DMS53 (cell line): Measurements from ENCODE around the gene CIAO2A.
"Not testable (repeated sequence)": the region's sequence is repeated elsewhere in the genome, so short reads cannot be mapped to it uniquely, and the experiment has no call there.

Source experiments
- DNase-seq: peaks from one replicate; lab custom pipeline; 2025; lab: John Stamatoyannopoulos, UW

CIAO2A gene

GRCh38 chr15:64071931-64072765 is 21.5 kb downstream of the CIAO2A start:
- DNase-seq, result peak; percentile 7

DNA sequence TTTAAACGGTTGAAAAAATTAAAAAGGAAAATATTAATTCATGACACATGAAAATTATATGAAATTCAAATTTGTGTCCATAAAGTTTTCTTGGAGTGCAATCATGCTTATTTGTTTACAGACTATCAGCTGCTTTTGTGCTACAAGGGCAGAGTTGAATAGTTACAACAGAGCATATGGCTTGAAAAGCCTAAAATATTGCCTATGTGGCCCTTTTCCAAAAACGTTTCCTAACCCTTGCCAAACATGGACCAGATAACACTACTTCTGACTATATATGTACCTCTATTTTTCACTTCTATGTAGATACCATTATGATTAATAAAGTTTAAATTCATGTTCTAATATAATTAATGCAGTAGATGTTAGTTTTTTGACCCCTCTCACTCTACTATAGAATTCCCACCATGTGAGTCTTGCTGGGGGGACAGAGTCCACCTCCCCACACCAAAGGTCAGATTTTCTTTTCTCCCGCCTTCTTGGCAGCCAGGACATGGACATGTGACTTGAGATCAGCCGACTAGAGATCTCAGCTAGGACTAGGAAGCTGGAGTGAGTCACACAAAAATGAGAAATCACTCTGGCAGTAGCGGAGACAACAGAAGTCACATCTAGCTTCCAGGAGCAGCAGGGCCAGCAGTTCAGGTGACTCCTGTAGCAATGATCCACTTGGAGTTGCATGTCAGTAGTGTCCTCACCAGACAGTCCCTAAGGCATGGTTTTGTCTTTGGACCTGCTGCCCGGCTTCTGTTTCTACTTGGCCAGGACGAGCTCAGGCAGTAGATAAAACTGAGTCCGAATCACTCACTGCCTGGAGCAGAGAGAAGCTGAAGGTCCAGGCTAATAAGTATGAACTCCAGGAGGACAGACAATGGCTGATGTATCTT is 22.4 kb downstream of the CIAO2A start:
- DNase-seq, result peak; percentile 4

DNA sequence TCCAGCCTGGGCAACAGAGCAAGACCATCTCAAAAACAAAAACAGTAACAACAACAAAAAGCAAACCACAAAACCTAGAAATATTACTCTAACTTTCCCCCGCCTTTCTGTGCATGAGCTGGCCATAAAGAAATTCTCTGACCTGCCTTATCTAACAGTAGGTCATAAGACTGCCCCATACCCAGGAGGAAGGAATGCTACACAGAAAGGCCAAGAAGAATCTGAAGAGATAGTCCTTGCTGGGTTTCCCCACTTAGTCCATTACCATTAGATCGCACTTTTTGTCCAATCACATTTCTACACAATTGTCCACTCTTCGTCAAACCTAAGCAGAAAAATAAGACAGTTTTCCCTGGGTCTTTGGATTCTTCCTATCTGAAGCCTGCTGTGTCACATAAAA is 23.5 kb downstream of the CIAO2A start:
- DNase-seq, result no peak

GRCh38 chr15:64068133-64068532 is 25.5 kb downstream of the CIAO2A start:
- DNase-seq, result no peak

GRCh38 chr15:64067564-64068030 is 26.0 kb downstream of the CIAO2A start:
- peak; percentile 70 for DNase-seq

GRCh38 chr15:64066451-64066850 is 27.2 kb downstream of the CIAO2A start:
- peak; percentile 3 for DNase-seq

GRCh38 chr15:64060716-64061115 is 32.9 kb downstream of the CIAO2A start:
- no peak for DNase-seq

- not testable (repeated sequence) for DNase-seq
Observed at GRCh38 chr15:64059104-64059503, 34.5 kb downstream of the CIAO2A start.

DNA sequence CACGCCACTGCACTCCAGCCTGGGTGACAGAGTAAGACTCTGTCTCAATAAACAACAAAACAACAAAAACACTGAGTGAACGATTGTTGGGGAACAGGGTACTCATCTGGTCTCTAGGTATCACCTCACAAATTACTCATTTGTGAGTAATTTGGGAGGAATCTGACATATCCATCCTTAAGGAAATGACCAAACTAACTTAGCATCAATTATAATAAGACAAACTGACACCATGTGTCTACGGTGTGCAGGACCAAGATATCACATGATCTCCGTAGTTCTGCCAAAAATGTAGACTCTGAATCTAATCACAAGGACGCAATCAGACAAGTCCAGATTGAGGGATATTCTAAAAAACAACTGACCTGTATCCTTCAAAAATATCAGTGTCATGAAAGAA is 35.4 kb downstream of the CIAO2A start:
- DNase-seq, result no peak

DNA sequence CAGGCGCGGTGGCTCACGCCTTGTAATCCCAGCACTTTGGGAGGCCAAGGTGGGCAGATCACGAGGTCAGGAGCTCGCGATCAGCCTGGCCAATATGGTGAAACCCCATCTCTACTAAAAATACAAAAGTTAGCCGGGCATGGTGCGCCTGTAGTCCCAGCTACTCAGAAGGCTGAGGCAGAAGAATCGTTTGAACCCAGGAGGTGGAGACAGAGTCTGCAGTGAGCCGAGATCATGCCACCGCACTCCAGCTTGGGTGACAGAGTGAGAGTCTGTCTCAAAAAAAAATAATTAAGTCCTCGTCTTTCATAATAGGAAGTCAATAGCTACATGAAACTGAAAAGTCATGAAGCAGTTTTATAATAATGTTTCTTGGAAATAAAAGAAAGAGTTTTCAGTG is 40.0 kb downstream of the CIAO2A start:
- DNase-seq, result not testable (repeated sequence)

DNA sequence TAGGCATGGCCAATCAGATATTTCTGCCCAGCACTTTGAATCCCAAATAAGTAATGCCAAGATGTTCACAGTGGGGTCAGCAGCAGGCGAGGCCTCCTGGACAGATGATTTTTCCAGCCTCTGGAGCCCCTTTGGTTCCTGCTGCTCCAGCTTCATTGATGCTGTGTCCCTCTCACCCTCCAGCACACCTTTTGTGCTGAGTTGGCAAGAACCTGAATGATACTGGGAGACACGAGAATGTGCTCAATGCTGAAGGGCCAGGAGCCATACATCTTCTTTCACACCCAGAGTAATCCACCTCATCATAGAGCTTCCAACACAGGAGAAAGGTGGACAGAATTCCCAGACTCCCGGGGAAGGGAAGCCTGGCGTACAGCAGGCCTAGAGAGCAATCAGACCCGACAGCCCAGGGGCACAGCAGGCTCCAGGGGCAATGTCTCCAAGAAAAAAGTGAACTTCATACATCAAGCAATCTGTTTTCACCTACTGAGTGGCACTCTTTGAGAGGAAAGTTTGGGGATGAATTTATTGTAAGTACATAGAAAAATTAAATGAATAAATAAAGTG is 40.6 kb downstream of the CIAO2A start:
- no peak for DNase-seq

DNA sequence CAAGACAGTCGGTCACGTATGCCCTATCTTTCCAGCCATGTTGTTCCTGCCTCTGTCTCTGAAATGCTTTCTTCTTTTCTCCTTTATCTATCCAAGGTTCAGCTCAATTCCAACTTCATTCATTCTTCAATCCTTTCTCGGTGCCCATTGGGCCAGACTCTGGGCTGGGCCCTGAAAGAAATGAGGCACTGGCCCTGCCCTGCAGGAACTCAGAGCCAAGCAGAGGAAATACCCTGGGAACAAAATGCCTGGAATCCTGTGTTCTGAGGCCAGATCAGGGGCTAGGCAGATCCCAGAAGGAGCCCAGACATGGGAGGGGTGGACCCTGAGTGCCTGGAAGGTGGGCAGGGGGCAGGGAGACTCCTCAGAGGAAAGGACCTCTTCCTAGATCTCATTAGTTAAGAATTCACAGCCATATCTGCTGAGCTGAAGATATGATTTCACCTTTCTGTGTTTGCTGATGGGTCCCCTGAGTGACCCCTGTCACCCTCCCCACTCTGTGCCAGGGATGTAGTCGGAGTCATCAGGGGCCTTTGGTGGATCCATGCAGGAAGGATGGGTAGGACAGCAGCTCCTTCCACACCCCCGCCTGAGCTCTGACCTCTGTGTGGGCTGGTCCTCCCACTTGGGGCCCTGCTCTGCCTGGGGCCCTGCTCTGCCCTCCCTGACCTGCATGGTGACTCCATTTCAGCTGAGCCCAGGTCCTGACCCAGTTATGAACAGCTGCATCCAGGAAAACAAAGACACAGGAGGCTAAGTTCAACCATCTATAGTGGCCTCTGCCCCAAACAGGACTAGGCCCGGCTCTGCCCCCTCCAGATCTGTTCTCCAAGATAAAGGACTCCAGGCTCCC is 42.0 kb downstream of the CIAO2A start:
- no peak for DNase-seq

- DNase-seq, result no peak
Observed at GRCh38 chr15:64051093-64051402, 42.6 kb downstream of the CIAO2A start.

- peak; percentile 91 for DNase-seq
Observed at GRCh38 chr15:64050281-64051092, 43.2 kb downstream of the CIAO2A start.

DNA sequence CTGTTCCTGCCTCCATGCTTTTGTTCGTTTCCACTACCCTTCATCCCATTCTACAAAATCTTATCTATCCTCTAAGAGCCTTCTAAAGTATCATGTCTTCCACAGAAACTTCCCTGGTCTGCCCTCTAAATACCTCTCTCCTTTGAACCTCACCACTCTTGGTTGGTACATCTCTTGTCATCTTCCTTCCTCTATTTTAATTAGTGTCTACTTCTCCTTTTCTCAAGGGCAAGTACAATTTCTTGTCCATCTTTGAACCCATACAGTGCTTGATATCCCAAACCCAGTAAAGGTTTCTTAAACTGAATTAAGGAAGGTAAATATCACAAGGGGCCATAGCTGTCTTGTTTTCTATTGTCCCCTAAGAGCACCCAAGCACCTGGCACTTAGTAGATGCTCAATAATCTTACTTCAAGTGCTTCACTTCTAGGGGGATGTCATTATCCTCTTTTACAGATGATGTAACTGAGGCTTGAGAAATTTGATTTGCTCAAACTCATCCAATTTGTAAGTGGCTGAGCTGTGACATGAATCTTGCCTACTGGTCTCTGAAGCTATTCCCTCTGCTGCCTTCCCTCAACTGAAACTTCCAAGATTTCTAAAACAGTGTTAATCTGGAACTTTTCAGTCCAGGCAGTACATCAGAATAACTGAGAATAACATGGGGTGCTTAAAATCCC is 44.7 kb downstream of the CIAO2A start:
- no peak for DNase-seq

GRCh38 chr15:64046421-64047153 is 47.1 kb downstream of the CIAO2A start, which contains the start of gene DAPK2:
Gene DAPK2, minus strand, starts transcription at chr15:64046485. Its CDS starts 6,224 bp downstream, at chr15:64040261.
- peak; percentile 82 for DNase-seq

DNA sequence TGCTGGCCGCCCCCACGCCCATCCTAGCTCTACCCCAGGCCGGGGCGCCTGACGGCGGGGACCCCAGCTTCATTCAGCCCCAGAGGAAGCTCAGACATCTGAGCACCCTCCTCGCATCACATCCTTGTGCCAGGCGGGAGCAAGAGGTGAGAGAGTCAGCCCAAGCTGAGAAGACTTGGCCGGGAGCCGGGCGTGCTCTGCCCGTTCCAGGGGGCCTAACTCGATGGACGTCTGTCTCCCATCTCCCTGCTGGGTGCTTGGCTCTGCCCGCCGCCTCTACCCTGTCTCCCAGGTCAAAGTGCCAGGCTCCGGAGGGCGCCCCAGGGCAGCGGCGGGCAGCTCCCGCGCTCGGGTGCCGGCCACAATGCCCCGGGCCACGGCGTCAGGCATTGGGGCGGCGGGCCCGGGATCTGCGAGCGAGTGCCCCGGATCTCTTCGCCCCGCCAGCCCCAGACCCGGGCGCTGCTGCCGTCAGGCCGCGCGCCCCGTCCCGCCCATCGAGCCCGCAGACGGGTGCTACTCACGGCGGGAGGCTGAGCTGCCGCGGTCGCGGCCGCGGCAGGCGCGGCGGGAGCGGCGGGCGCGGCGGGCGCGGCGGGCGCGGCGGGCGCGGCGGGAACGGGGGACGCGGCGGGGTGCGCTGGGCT is 47.7 kb downstream of the CIAO2A start:
- no peak for DNase-seq

- DNase-seq, result no peak
Observed at GRCh38 chr15:64045101-64045435, 48.6 kb downstream of the CIAO2A start.
